NCI-H2227 (cell line): ENCODE results near the gene GXYLT2.

Experiments
- DNase-seq: peaks from one replicate; lab custom pipeline; 2025; ENCODE audit not compliant: unreplicated experiment; lab: John Stamatoyannopoulos, UW

The GXYLT2 gene

GRCh38 chr3:73009008-73009407 lies 121.2 kb downstream of the GXYLT2 start:
- DNase-seq = no peak

- no peak for DNase-seq
These were observed 121.9 kb downstream of the GXYLT2 start for GRCh38 chr3:73009750-73010149.

- DNase-seq = no peak
These were observed 122.3 kb downstream of the GXYLT2 start for GRCh38 chr3:73010158-73010557.

GRCh38 chr3:73018298-73018697 lies 130.5 kb downstream of the GXYLT2 start:
- DNase-seq = no peak

- DNase-seq = no peak
These were observed 131.1 kb downstream of the GXYLT2 start for GRCh38 chr3:73018790-73019441.

GRCh38 chr3:73021301-73021835 lies 133.5 kb downstream of the GXYLT2 start:
- no peak for DNase-seq

GRCh38 chr3:73024836-73025235 lies 137.0 kb downstream of the GXYLT2 start:
- DNase-seq = no peak

- no peak for DNase-seq
These were observed 138.4 kb downstream of the GXYLT2 start for GRCh38 chr3:73026111-73026759.
